Neural progenitor cell (in vitro differentiated cells): ENCODE results near the gene ADAMTSL1. TPM values are rescaled to one million over a fixed set of nuclear protein-coding genes. Genes with fewer than 3 reads are reported as not detected.

Source experiments
- DNase-seq: peaks from one replicate; pipeline ENCODE4 v3.0.0-alpha.2; 2016; ENCODE audit warnings: low spot score
- H2AFZ ChIP-seq: fragments of 200-600 bp; sonication (generic); replicated peaks from 2 replicates; pipeline ENCODE4 v1.6.1; 2016; ENCODE audit warnings: antibody characterized with exemption
- H3F3A ChIP-seq: fragments of 200-600 bp; sonication (generic); 2 replicates; pipeline ENCODE4 v1.6.1; 2016; ENCODE audit warnings: antibody characterized with exemption, low read depth
- H3K27ac ChIP-seq: fragments of 200-600 bp; sonication (generic); 2 replicates; pipeline ENCODE4 v1.5.1; 2016; ENCODE audit warnings: mild to moderate bottlenecking
- H3K27me3 ChIP-seq: fragments of 200-600 bp; sonication (generic); 2 replicates; pipeline ENCODE4 v1.6.1; 2016; ENCODE audit warnings: mild to moderate bottlenecking, moderate library complexity
- H3K36me3 ChIP-seq: fragments of 200-600 bp; sonication (generic); 2 replicates; pipeline ENCODE4 v1.5.1; 2016
- H3K4me1 ChIP-seq: fragments of 200-600 bp; sonication (generic); 2 replicates; pipeline ENCODE4 v1.6.1; 2016; ENCODE audit warnings: mixed run types
- H3K4me2 ChIP-seq: fragments of 200-600 bp; sonication (generic); 2 replicates; pipeline ENCODE4 v1.6.1; 2016
- H3K4me3 ChIP-seq: fragments of 200-600 bp; sonication (generic); 2 replicates; pipeline ENCODE4 v1.5.1; 2016
- H3K79me2 ChIP-seq: fragments of 200-600 bp; sonication (generic); 2 replicates; pipeline ENCODE4 v1.6.1; 2016; ENCODE audit warnings: low read depth
- H3K9ac ChIP-seq: fragments of 200-600 bp; sonication (generic); 2 replicates; pipeline ENCODE4 v1.6.1; 2016
- H3K9me3 ChIP-seq: fragments of 200-600 bp; sonication (generic); 2 replicates; pipeline ENCODE4 v1.5.1; 2016; ENCODE audit warnings: low read depth
- H4K20me1 ChIP-seq: fragments of 200-600 bp; sonication (generic); 2 replicates; pipeline ENCODE4 v1.6.1; 2016; ENCODE audit warnings: low read depth
- H3K27ac Mint-ChIP-seq: 3 replicates; pipeline ENCODE4 v1.8.0; 2021; ENCODE audit warnings: mixed read lengths
- H3K27me3 Mint-ChIP-seq: 2 replicates; pipeline ENCODE4 v1.8.0; 2022; ENCODE audit warnings: low read depth, mild to moderate bottlenecking, inconsistent platforms, moderate library complexity, mixed read lengths; ENCODE audit not compliant: insufficient read depth
- H3K36me3 Mint-ChIP-seq: 3 replicates; pipeline ENCODE4 v1.8.0; 2021; ENCODE audit warnings: mixed read lengths
- H3K4me1 Mint-ChIP-seq: 3 replicates; pipeline ENCODE4 v1.8.0; 2021; ENCODE audit warnings: mixed read lengths
- H3K4me3 Mint-ChIP-seq: 3 replicates; pipeline ENCODE4 v1.8.0; 2021; ENCODE audit warnings: mild to moderate bottlenecking, moderate library complexity, mixed read lengths
- H3K9me3 Mint-ChIP-seq: 3 replicates; pipeline ENCODE4 v1.8.0; 2020; ENCODE audit warnings: mixed read lengths
- CTCF ChIP-seq: fragments of 200-600 bp; sonication (generic); IDR thresholded peaks from 2 replicates; pipeline ENCODE4 v1.5.1; 2017; ENCODE audit warnings: antibody characterized with exemption, mild to moderate bottlenecking
- EZH2 ChIP-seq: fragments of 200-600 bp; sonication (generic); IDR thresholded peaks from 2 replicates; pipeline ENCODE4 v1.6.1; 2017; ENCODE audit warnings: antibody characterized with exemption, mild to moderate bottlenecking, moderate library complexity
- EZH2phosphoT487 ChIP-seq: fragments of 200-600 bp; sonication (generic); IDR thresholded peaks from 2 replicates; pipeline ENCODE4 v1.6.1; 2017; ENCODE audit warnings: antibody characterized with exemption
- total RNA-seq: library from RNA; depleted of rRNA; stranded (reverse); fragments of >200 nt; gene quantifications from 2 replicates; pipeline ENCODE4 v1.2.3, GENCODE V29; 2015; ENCODE audit warnings: low replicate concordance

ADAMTSL1 gene
- total RNA-seq, 1 donor from 2014 or later = 0.73 TPM

GRCh38 chr9:18580151-18580550 is 106.2 kb downstream of the ADAMTSL1 start:
- H3K4me1 Mint-ChIP-seq = no peaks in the 10 kb centered on the region
- no peaks in the 10 kb centered on the region for H3K36me3 ChIP-seq
- no peaks in the 10 kb centered on the region for H3K79me2 ChIP-seq
- H3K9me3 ChIP-seq = no peaks in the 10 kb centered on the region
- no peaks in the 10 kb centered on the region for H4K20me1 ChIP-seq
- peaks cover 4% of the 10 kb centered on the region for H3K27me3 Mint-ChIP-seq
- no peak overlapping the region for H3K9ac ChIP-seq
- no peaks in the 10 kb centered on the region for H3F3A ChIP-seq
- H3K4me1 ChIP-seq = no peaks in the 10 kb centered on the region
- H3K4me3 ChIP-seq = no peak overlapping the region
- H3K36me3 Mint-ChIP-seq = no peaks in the 10 kb centered on the region
- H3K27me3 ChIP-seq = no peaks in the 10 kb centered on the region
- H3K4me2 ChIP-seq = no peak overlapping the region
- no peak overlapping the region for H3K4me3 Mint-ChIP-seq
- H3K27ac Mint-ChIP-seq = no peak overlapping the region
- no peak overlapping the region for H3K27ac ChIP-seq
- no peak overlapping the region for H2AFZ ChIP-seq
- DNase-seq = no peak
- TF ChIP-seq CTCF (no peak), EZH2 (no peak), EZH2phosphoT487 (no peak)
- H3K9me3 Mint-ChIP-seq = no peaks in the 10 kb centered on the region

DNA sequence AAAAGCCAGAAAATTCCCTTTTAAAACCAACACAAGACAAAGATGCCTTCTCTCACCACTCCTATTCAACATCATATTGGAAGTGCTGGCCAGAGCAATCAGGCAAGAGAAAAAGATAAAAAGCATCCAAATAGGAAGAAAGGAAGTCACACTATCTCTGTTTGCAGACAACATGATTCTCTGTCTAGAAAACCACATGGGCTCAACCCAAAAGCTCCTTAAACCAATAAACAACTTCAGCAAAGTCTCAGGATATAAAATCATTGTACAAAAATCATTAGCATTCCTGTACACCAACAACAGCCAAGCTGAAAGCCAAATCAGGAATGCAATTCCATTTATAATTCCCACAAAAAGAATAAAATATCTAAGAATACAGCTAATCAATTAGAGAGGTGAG is 112.0 kb downstream of the ADAMTSL1 start:
- peaks cover 4% of the 10 kb centered on the region for H3K36me3 ChIP-seq
- no peak overlapping the region for H3K27ac Mint-ChIP-seq
- H3K4me1 ChIP-seq = no peaks in the 10 kb centered on the region
- H3K9me3 Mint-ChIP-seq = peaks cover 2% of the 10 kb centered on the region
- H3K27ac ChIP-seq = no peak overlapping the region
- no peaks in the 10 kb centered on the region for H3K79me2 ChIP-seq
- H3K9me3 ChIP-seq = no peaks in the 10 kb centered on the region
- no peaks in the 10 kb centered on the region for H3K36me3 Mint-ChIP-seq
- H3K4me3 ChIP-seq = no peak overlapping the region
- TF ChIP-seq EZH2phosphoT487 (no peak), CTCF (no peak), EZH2 (no peak)
- H3K4me2 ChIP-seq = no peak overlapping the region
- H3K27me3 Mint-ChIP-seq = no peaks in the 10 kb centered on the region
- H2AFZ ChIP-seq = no peak overlapping the region
- no peak for DNase-seq
- no peak overlapping the region for H3K4me3 Mint-ChIP-seq
- no peaks in the 10 kb centered on the region for H3F3A ChIP-seq
- H4K20me1 ChIP-seq = no peaks in the 10 kb centered on the region
- H3K27me3 ChIP-seq = no peaks in the 10 kb centered on the region
- no peak overlapping the region for H3K9ac ChIP-seq
- no peaks in the 10 kb centered on the region for H3K4me1 Mint-ChIP-seq

- H4K20me1 ChIP-seq = no peaks in the 10 kb centered on the region
- H3F3A ChIP-seq = no peaks in the 10 kb centered on the region
- no peak for DNase-seq
- TF ChIP-seq EZH2 (no peak), EZH2phosphoT487 (no peak)
- no peak overlapping the region for H3K27ac ChIP-seq
- H3K4me3 ChIP-seq = no peak overlapping the region
- H3K27me3 Mint-ChIP-seq = no peaks in the 10 kb centered on the region
- H2AFZ ChIP-seq = no peak overlapping the region
- no peaks in the 10 kb centered on the region for H3K4me1 ChIP-seq
- H3K36me3 ChIP-seq = peaks cover 4% of the 10 kb centered on the region
- no peak overlapping the region for H3K9ac ChIP-seq
- H3K79me2 ChIP-seq = no peaks in the 10 kb centered on the region
- H3K36me3 Mint-ChIP-seq = no peaks in the 10 kb centered on the region
- H3K4me3 Mint-ChIP-seq = no peak overlapping the region
- peaks cover 4% of the 10 kb centered on the region for H3K9me3 ChIP-seq
- no peaks in the 10 kb centered on the region for H3K27me3 ChIP-seq
- no peaks in the 10 kb centered on the region for H3K4me1 Mint-ChIP-seq
- no peak overlapping the region for H3K4me2 ChIP-seq
- H3K9me3 Mint-ChIP-seq = peaks cover 10% of the 10 kb centered on the region
- H3K27ac Mint-ChIP-seq = no peak overlapping the region
Measured at GRCh38 chr9:18588002-18588401, 114.0 kb downstream of the ADAMTSL1 start.

DNA sequence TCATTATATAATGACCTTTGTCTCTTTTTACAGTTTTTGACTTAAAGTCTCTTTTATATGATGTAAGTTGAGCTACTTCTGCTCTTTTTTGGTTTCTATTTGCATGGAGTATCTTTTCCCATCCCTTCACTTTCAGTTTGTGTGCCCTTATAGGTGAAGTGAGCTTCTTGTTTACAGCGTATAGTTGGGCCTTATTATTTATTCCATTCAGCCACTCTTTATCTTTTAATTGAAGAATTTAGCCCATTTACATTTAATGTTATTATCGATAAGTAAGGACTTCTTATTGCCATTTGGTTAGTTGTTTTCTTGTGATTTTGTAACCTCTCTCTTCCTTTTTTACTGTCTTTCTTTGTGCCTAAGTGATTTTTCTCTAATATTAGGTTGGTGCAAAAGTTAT is 117.3 kb downstream of the ADAMTSL1 start:
- Mint-ChIP-seq H3K27me3 (no peaks in the 10 kb centered on the region), H3K27ac (no peak overlapping the region), H3K4me1 (no peaks in the 10 kb centered on the region), H3K36me3 (no peaks in the 10 kb centered on the region), H3K4me3 (no peak overlapping the region), H3K9me3 (peaks cover 18% of the 10 kb centered on the region)
- peaks cover 4% of the 10 kb centered on the region for H3K36me3 ChIP-seq
- H3K79me2 ChIP-seq = no peaks in the 10 kb centered on the region
- H3K4me3 ChIP-seq = no peak overlapping the region
- peaks cover 6% of the 10 kb centered on the region for H3K9me3 ChIP-seq
- no peak for DNase-seq
- H3K27ac ChIP-seq = no peak overlapping the region
- H3K4me1 ChIP-seq = no peaks in the 10 kb centered on the region
- H3K4me2 ChIP-seq = no peak overlapping the region
- TF ChIP-seq EZH2phosphoT487 (no peak), CTCF (no peak), EZH2 (no peak)
- H3F3A ChIP-seq = no peaks in the 10 kb centered on the region
- H3K27me3 ChIP-seq = no peaks in the 10 kb centered on the region
- no peak overlapping the region for H2AFZ ChIP-seq
- no peak overlapping the region for H3K9ac ChIP-seq
- no peaks in the 10 kb centered on the region for H4K20me1 ChIP-seq
